ENCODE data around the gene MPZL2. TPM values are rescaled to one million over a fixed set of nuclear protein-coding genes. Genes with fewer than 3 reads are reported as not detected.

MPZL2 gene
- polyA plus RNA-seq, 1 donor from 2014 or later = not detected

DNA sequence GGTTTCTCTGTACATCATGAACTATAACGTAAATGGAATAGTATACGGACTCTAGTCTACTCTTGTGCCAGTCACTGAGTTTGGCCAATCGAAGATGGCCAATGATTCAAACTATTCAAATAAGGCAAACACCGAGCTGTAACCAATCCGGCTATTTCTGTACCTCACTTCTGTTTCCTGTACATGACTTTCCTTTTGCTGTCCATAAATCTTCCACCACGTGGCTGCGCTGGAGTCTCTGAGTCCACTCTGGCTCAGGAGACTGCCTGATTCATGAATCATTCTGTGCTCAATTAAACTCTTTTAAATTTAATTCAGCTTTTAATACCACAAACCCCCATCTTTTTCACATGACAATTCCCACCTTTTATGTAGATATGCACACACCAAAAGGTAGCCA, 37.8 kb downstream of the MPZL2 start:
- Histone ChIP-seq H3K36me3 (ENCODE audit: insufficient read depth, low read length) (no peaks in the 10 kb centered on the region), H4K20me1 (ENCODE audit: insufficient read depth) (no peaks in the 10 kb centered on the region), H3K27me3 (ENCODE audit: insufficient read depth, low read depth, low read length) (no peaks in the 10 kb centered on the region), H2AFZ (ENCODE audit: low read depth, low read length) (no peak overlapping the region), H3K9me3 (ENCODE audit: low read length) (no peaks in the 10 kb centered on the region), H3K9me2 (ENCODE audit: insufficient read depth, low read length) (no peaks in the 10 kb centered on the region), H3K4me2 (ENCODE audit: low read length) (no peak overlapping the region), H3F3A (ENCODE audit: insufficient read depth, low read length, poor library complexity, severe bottlenecking) (no peaks in the 10 kb centered on the region), H3K27ac (ENCODE audit: low read length) (no peak overlapping the region), H3K79me2 (replicated peaks; ENCODE audit: insufficient read depth, low read length) (no peaks in the 10 kb centered on the region), H3K4me3 (ENCODE audit: low read length) (no peak overlapping the region), H3K9ac (ENCODE audit: low read length) (no peak overlapping the region)
- TF ChIP-seq EZH2 (IDR thresholded peaks at IDR 0.05; ENCODE audit: borderline replicate concordance, insufficient read depth, low read length, poor library complexity, severe bottlenecking) = no peak
- no peak for TF ChIP-seq POLR2AphosphoS5 (IDR thresholded peaks at IDR 0.05)
- no peak for TF ChIP-seq TAF1 (IDR thresholded peaks at IDR 0.05; ENCODE audit: low read depth)
- TF ChIP-seq MXI1 (conservative IDR thresholded peaks at IDR 0.05; ENCODE audit: poor library complexity, severe bottlenecking) = no peak
- no peak for TF ChIP-seq EP300 (conservative IDR thresholded peaks at IDR 0.05; ENCODE audit: poor library complexity, severe bottlenecking)

DNA sequence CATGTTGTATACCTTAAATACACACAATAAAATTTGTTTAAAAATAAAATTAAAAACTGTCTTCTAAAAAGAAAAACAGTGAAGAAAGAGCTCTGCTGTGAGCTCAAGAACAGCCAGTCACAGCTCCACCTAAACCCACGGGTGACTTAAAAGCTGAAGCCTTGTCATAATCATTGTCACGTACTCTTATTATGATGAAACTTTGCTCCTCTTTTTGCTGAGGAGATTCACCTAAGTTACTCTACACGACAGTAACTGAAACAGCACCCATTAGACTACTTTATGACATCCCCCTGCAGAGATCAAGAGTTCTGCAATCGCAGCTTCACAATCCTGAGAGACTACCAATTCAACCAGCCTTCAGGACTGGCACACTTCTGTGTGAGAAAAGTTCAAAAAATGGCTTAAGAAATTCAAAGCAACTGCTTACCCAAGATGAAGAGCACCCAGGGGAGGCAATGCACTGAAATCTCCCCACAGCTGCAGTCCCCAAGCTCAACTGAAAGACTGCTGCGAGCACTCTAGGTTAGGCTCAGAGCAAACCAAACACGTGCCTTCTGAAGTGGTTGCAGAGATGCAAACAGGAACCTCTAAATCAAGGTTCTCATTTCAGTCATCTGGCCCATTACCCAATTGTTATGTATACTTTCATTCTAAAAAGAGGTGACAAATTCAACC, 39.4 kb downstream of the MPZL2 start, which contains the start of gene JAML:
Gene JAML, minus strand, starts transcription at position 501 of the 678 bp plus-strand sequence. CDS start 10,145 bp downstream, outside the sequence.
- Histone ChIP-seq H3K4me3 (ENCODE audit: low read length) (no peak within 1 kb of the TSS), H3K9ac (ENCODE audit: low read length) (no peak within 1 kb of the TSS), H3K27ac (ENCODE audit: low read length) (no peak within 1 kb of the TSS), H4K20me1 (ENCODE audit: insufficient read depth) (no peaks in the 10 kb centered on the region), H3K4me2 (ENCODE audit: low read length) (no peak within 1 kb of the TSS), H3F3A (ENCODE audit: insufficient read depth, low read length, poor library complexity, severe bottlenecking) (no peaks in the 10 kb centered on the region), H2AFZ (ENCODE audit: low read depth, low read length) (no peak within 1 kb of the TSS), H3K36me3 (ENCODE audit: insufficient read depth, low read length) (no peaks in the 10 kb centered on the region), H3K9me2 (ENCODE audit: insufficient read depth, low read length) (no peaks in the 10 kb centered on the region), H3K27me3 (ENCODE audit: insufficient read depth, low read depth, low read length) (no peaks in the 10 kb centered on the region), H3K9me3 (ENCODE audit: low read length) (no peaks in the 10 kb centered on the region), H3K79me2 (replicated peaks; ENCODE audit: insufficient read depth, low read length) (no peaks in the 10 kb centered on the region)
- TF ChIP-seq SMC3 (conservative IDR thresholded peaks at IDR 0.05; ENCODE audit: poor library complexity) = no peak
- TF ChIP-seq EZH2 (IDR thresholded peaks at IDR 0.05; ENCODE audit: borderline replicate concordance, insufficient read depth, low read length, poor library complexity, severe bottlenecking) = no peak
- TF ChIP-seq TAF1 (IDR thresholded peaks at IDR 0.05; ENCODE audit: low read depth) = no peak
- no peak for TF ChIP-seq EP300 (conservative IDR thresholded peaks at IDR 0.05; ENCODE audit: poor library complexity, severe bottlenecking)

DNA sequence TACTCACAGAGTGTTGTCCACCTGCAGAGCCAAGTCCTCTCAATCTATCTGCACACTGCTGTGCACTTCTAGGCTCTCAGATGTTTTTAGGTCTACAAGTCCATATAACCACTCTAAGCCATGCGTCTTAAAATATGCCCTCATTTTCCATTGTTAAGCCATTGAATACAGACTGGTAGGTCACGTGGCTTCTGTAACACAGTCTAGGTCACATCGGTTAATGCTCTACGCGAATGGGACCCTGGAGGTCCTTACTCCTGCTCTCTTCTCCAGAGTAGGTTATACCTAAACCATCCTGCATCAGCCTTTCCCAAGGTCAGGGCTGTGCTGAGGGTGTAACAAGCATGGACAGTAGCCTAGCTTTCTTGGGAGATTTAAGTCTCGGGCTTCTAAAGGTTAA, 40.1 kb downstream of the MPZL2 start:
- no peak for TF ChIP-seq POLR2AphosphoS5 (IDR thresholded peaks at IDR 0.05)
- TF ChIP-seq, protein P1, sequence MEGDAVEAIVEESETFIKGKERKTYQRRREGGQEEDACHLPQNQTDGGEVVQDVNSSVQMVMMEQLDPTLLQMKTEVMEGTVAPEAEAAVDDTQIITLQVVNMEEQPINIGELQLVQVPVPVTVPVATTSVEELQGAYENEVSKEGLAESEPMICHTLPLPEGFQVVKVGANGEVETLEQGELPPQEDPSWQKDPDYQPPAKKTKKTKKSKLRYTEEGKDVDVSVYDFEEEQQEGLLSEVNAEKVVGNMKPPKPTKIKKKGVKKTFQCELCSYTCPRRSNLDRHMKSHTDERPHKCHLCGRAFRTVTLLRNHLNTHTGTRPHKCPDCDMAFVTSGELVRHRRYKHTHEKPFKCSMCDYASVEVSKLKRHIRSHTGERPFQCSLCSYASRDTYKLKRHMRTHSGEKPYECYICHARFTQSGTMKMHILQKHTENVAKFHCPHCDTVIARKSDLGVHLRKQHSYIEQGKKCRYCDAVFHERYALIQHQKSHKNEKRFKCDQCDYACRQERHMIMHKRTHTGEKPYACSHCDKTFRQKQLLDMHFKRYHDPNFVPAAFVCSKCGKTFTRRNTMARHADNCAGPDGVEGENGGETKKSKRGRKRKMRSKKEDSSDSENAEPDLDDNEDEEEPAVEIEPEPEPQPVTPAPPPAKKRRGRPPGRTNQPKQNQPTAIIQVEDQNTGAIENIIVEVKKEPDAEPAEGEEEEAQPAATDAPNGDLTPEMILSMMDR (IDR thresholded peaks at IDR 0.05; ENCODE audit: poor library complexity, severe bottlenecking) = no peak
- no peak for TF ChIP-seq SMC3 (conservative IDR thresholded peaks at IDR 0.05; ENCODE audit: poor library complexity)
- TF ChIP-seq EP300 (conservative IDR thresholded peaks at IDR 0.05; ENCODE audit: poor library complexity, severe bottlenecking) = no peak
- TF ChIP-seq, protein P2, sequence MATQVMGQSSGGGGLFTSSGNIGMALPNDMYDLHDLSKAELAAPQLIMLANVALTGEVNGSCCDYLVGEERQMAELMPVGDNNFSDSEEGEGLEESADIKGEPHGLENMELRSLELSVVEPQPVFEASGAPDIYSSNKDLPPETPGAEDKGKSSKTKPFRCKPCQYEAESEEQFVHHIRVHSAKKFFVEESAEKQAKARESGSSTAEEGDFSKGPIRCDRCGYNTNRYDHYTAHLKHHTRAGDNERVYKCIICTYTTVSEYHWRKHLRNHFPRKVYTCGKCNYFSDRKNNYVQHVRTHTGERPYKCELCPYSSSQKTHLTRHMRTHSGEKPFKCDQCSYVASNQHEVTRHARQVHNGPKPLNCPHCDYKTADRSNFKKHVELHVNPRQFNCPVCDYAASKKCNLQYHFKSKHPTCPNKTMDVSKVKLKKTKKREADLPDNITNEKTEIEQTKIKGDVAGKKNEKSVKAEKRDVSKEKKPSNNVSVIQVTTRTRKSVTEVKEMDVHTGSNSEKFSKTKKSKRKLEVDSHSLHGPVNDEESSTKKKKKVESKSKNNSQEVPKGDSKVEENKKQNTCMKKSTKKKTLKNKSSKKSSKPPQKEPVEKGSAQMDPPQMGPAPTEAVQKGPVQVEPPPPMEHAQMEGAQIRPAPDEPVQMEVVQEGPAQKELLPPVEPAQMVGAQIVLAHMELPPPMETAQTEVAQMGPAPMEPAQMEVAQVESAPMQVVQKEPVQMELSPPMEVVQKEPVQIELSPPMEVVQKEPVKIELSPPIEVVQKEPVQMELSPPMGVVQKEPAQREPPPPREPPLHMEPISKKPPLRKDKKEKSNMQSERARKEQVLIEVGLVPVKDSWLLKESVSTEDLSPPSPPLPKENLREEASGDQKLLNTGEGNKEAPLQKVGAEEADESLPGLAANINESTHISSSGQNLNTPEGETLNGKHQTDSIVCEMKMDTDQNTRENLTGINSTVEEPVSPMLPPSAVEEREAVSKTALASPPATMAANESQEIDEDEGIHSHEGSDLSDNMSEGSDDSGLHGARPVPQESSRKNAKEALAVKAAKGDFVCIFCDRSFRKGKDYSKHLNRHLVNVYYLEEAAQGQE (IDR thresholded peaks at IDR 0.05; ENCODE audit: borderline replicate concordance) = no peak
- no peak for TF ChIP-seq TAF1 (IDR thresholded peaks at IDR 0.05; ENCODE audit: low read depth)
- no peak for TF ChIP-seq EZH2 (IDR thresholded peaks at IDR 0.05; ENCODE audit: borderline replicate concordance, insufficient read depth, low read length, poor library complexity, severe bottlenecking)
- no peak for TF ChIP-seq MXI1 (conservative IDR thresholded peaks at IDR 0.05; ENCODE audit: poor library complexity, severe bottlenecking)
- TF ChIP-seq RAD21 (conservative IDR thresholded peaks at IDR 0.05) = no peak
- Histone ChIP-seq H3K27me3 (ENCODE audit: insufficient read depth, low read depth, low read length) (no peaks in the 10 kb centered on the region), H3F3A (ENCODE audit: insufficient read depth, low read length, poor library complexity, severe bottlenecking) (no peaks in the 10 kb centered on the region)

More for the DNA sequence above, 40.1 kb downstream of the MPZL2 start:
- Histone ChIP-seq H3K36me3 (ENCODE audit: insufficient read depth, low read length) (no peaks in the 10 kb centered on the region), H4K20me1 (ENCODE audit: insufficient read depth) (no peaks in the 10 kb centered on the region), H3K4me3 (ENCODE audit: low read length) (no peak overlapping the region), H3K4me2 (ENCODE audit: low read length) (no peak overlapping the region), H3K27ac (ENCODE audit: low read length) (no peak overlapping the region), H2AFZ (ENCODE audit: low read depth, low read length) (no peak overlapping the region), H3K9ac (ENCODE audit: low read length) (no peak overlapping the region), H3K9me2 (ENCODE audit: insufficient read depth, low read length) (no peaks in the 10 kb centered on the region), H3K79me2 (replicated peaks; ENCODE audit: insufficient read depth, low read length) (no peaks in the 10 kb centered on the region), H3K9me3 (ENCODE audit: low read length) (no peaks in the 10 kb centered on the region)
